H1 (cell line): ENCODE measurements around the gene ACSF3. TPM values are rescaled to one million over a fixed set of nuclear protein-coding genes. Genes with fewer than 3 reads are reported as not detected.

Source experiments
- CTCF ChIA-PET: fragments of 300-600 bp; sonication (Branson Sonifier 250); formaldehyde crosslinking; loops from one replicate; lab custom pipeline; 2021; ENCODE audit not compliant: partially characterized antibody; lab: Charles Lee
- POLR2A ChIA-PET: fragments of 300-600 bp; sonication (Branson Sonifier 250); formaldehyde crosslinking; loops from one replicate; lab custom pipeline; 2021; ENCODE audit warnings: inconsistent platforms; ENCODE audit not compliant: partially characterized antibody; lab: Charles Lee
- DNase-seq, 2 experiments: peaks; one replicate each; pipeline versions ENCODE4 v3.0.0 to v3.0.0-alpha.2; 2010 to 2022; ENCODE audit warnings: low spot score in 2 of 2, low read depth in 1 of 2, mixed read lengths in 1 of 2
- FAIRE-seq: peaks from 2 replicates; lab custom pipeline; 2011; peaks lifted over from hg19 to GRCh38; lab: Jason Lieb, UNC
- H2AFZ ChIP-seq: 2 replicates; pipeline ENCODE4 v1.8.1; 2012; ENCODE audit warnings: low read length, inconsistent platforms
- H2AK5ac ChIP-seq: 2 replicates; pipeline ENCODE4 v1.6.1; 2013; ENCODE audit warnings: low read depth, low read length
- H2BK120ac ChIP-seq: replicated peaks from 2 replicates; pipeline ENCODE3; 2013; ENCODE audit warnings: low read depth, low read length, inconsistent platforms
- H2BK12ac ChIP-seq: 2 replicates; pipeline ENCODE4 v1.6.1; 2013; ENCODE audit warnings: low read depth, low read length
- H2BK15ac ChIP-seq: 2 replicates; pipeline ENCODE4 v1.6.1; 2013; ENCODE audit warnings: low read length
- H2BK20ac ChIP-seq: 2 replicates; pipeline ENCODE4 v1.6.1; 2013; ENCODE audit warnings: low read length
- H2BK5ac ChIP-seq: 2 replicates; pipeline ENCODE4 v1.6.1; 2013; ENCODE audit warnings: low read depth, low read length
- H3K14ac ChIP-seq: 2 replicates; pipeline ENCODE4 v1.6.1; 2013; ENCODE audit warnings: inconsistent platforms; ENCODE audit not compliant: insufficient read length
- H3K18ac ChIP-seq: 2 replicates; pipeline ENCODE4 v1.6.1; 2013; ENCODE audit warnings: low read length; ENCODE audit errors: extremely low read depth
- H3K23ac ChIP-seq: 2 replicates; pipeline ENCODE4 v1.6.1; 2013; ENCODE audit warnings: inconsistent platforms; ENCODE audit not compliant: insufficient read length
- H3K23me2 ChIP-seq: 2 replicates; pipeline ENCODE4 v1.6.1; 2013; ENCODE audit warnings: low read depth, low read length
- H3K27ac ChIP-seq: 2 replicates; pipeline ENCODE4 v1.6.1; 2011; ENCODE audit warnings: low read depth, low read length, inconsistent platforms
- H3K27me3 ChIP-seq, 4 experiments: replicated peaks in 1 of 4; 1 replicate in 1 of 4; 2 replicates in 3 of 4; pipeline versions ENCODE4 v1.6.1 to v1.8.1; 2011 to 2013; ENCODE audit warnings: low read length in 3 of 4, mild to moderate bottlenecking in 3 of 4, inconsistent platforms in 2 of 4, mixed read lengths in 2 of 4, moderate library complexity in 1 of 4; ENCODE audit not compliant: control insufficient read depth in 3 of 4, insufficient read depth in 3 of 4; ENCODE audit errors: extremely low read depth in 1 of 4
- H3K36me3 ChIP-seq, 4 experiments: 2 replicates each; pipeline versions ENCODE4 v1.6.1 to v1.8.1; 2011 to 2013; ENCODE audit warnings: mild to moderate bottlenecking in 4 of 4, low read length in 3 of 4, moderate library complexity in 2 of 4, control low read depth in 1 of 4, inconsistent platforms in 1 of 4; ENCODE audit not compliant: insufficient read depth in 4 of 4, control insufficient read depth in 2 of 4
- H3K4ac ChIP-seq: replicated peaks from 2 replicates; pipeline ENCODE3; 2013; ENCODE audit warnings: low read length, low read depth, mixed read lengths, inconsistent platforms; ENCODE audit not compliant: insufficient read length
- H3K4me1 ChIP-seq, 4 experiments: replicated peaks in 1 of 4; 1 replicate in 1 of 4; 2 replicates in 3 of 4; pipeline versions ENCODE4 v1.6.1 to v1.8.1; 2011 to 2013; ENCODE audit warnings: low read length in 3 of 4, inconsistent platforms in 2 of 4, mixed read lengths in 1 of 4; ENCODE audit not compliant: insufficient read depth in 4 of 4, control insufficient read depth in 3 of 4
- H3K4me2 ChIP-seq, 2 experiments: 2 replicates each; pipeline versions ENCODE4 v1.6.1 to v1.8.1; 2011 to 2013; ENCODE audit warnings: low read depth in 2 of 2, low read length in 2 of 2, control low read depth in 1 of 2, inconsistent platforms in 1 of 2, mild to moderate bottlenecking in 1 of 2; ENCODE audit not compliant: insufficient read depth in 1 of 2
- H3K4me3 ChIP-seq, 4 experiments: fragments of 200-600, 300-600 bp in 1 of 4; sonication (generic), shearing (Covaris generic), sonication (Bioruptor Twin) in 1 of 4; 2 replicates each; pipeline versions ENCODE4 v1.5.1 to v1.8.1; 2011 to 2016; ENCODE audit warnings: low read length in 4 of 4, low read depth in 3 of 4, control low read depth in 2 of 4, inconsistent platforms in 2 of 4, mild to moderate bottlenecking in 2 of 4, mixed read lengths in 1 of 4, moderate library complexity in 1 of 4; ENCODE audit not compliant: insufficient read depth in 2 of 4; ENCODE audit errors: extremely low read depth in 1 of 4
- H3K56ac ChIP-seq: replicated peaks from 2 replicates; pipeline ENCODE3; 2013; ENCODE audit warnings: low read depth, mild to moderate bottlenecking, mixed read lengths, low read length, inconsistent platforms; ENCODE audit not compliant: insufficient read length
- H3K79me1 ChIP-seq: 2 replicates; pipeline ENCODE4 v1.6.1; 2013; ENCODE audit warnings: low read depth, low read length, control low read depth
- H3K79me2 ChIP-seq, 2 experiments: 2 replicates each; pipeline versions ENCODE4 v1.6.1 to v1.8.1; 2012 to 2013; ENCODE audit warnings: low read length in 2 of 2, mild to moderate bottlenecking in 2 of 2, inconsistent platforms in 1 of 2; ENCODE audit not compliant: insufficient read depth in 2 of 2, control insufficient read depth in 1 of 2
- H3K9ac ChIP-seq, 4 experiments: replicated peaks in 1 of 4; 1 replicate in 1 of 4; 2 replicates in 3 of 4; pipeline versions ENCODE4 v1.6.1 to v1.8.1; 2011 to 2013; ENCODE audit warnings: low read depth in 3 of 4, low read length in 3 of 4, control low read depth in 2 of 4, mild to moderate bottlenecking in 2 of 4, moderate library complexity in 2 of 4, inconsistent platforms in 1 of 4; ENCODE audit errors: extremely low read depth in 1 of 4
- H3K9me3 ChIP-seq, 2 experiments: 2 replicates each; pipeline versions ENCODE4 v1.6.1 to v1.8.1; 2012 to 2013; ENCODE audit warnings: mild to moderate bottlenecking in 2 of 2, moderate library complexity in 2 of 2, control low read depth in 1 of 2, inconsistent platforms in 1 of 2, low read depth in 1 of 2, low read length in 1 of 2, mixed read lengths in 1 of 2; ENCODE audit not compliant: insufficient read depth in 2 of 2
- H4K20me1 ChIP-seq, 2 experiments: replicated peaks in 1 of 2; 2 replicates each; pipeline versions ENCODE3 to v1.8.1; 2011 to 2013; ENCODE audit warnings: inconsistent platforms in 2 of 2, low read length in 2 of 2, mild to moderate bottlenecking in 1 of 2; ENCODE audit not compliant: insufficient read depth in 2 of 2, control insufficient read depth in 1 of 2
- H4K5ac ChIP-seq: 2 replicates; pipeline ENCODE4 v1.6.1; 2013; ENCODE audit warnings: low read length, low read depth, mixed read lengths, inconsistent platforms; ENCODE audit not compliant: insufficient read length
- H4K8ac ChIP-seq: 2 replicates; pipeline ENCODE4 v1.8.0; 2013; ENCODE audit warnings: mild to moderate bottlenecking, moderate library complexity, low read length, inconsistent platforms; ENCODE audit not compliant: insufficient read depth; ENCODE audit errors: extremely low read depth
- H4K91ac ChIP-seq: replicated peaks from 2 replicates; pipeline ENCODE3; 2013; ENCODE audit warnings: low read length, mixed read lengths, inconsistent platforms; ENCODE audit not compliant: insufficient read length
- BACH1 ChIP-seq: IDR thresholded peaks from 2 replicates; pipeline ENCODE4 v1.6.1; 2012; ENCODE audit warnings: low read length, improper control_type of control experiment
- CBX8 ChIP-seq: fragments of 300-800, 300-1000 bp; sonication (generic); IDR thresholded peaks from 2 replicates; pipeline ENCODE4 v1.7.1; 2016; ENCODE audit warnings: low read depth, low read length, borderline replicate concordance
- GABPA ChIP-seq: IDR thresholded peaks from 2 replicates; pipeline ENCODE4 v1.6.1; 2011; ENCODE audit warnings: mild to moderate bottlenecking, low read length, moderate library complexity, borderline replicate concordance; ENCODE audit not compliant: insufficient read depth
- HDAC6 ChIP-seq: IDR thresholded peaks from one replicate; pipeline ENCODE4 v1.7.1; 2012; ENCODE audit warnings: low read depth, mild to moderate bottlenecking, inconsistent platforms, low read length, moderate library complexity
- KDM1A ChIP-seq: fragments of 200-600, 300-600 bp; sonication (generic); IDR thresholded peaks from 2 replicates; pipeline ENCODE4 v1.7.1; 2016; ENCODE audit warnings: mild to moderate bottlenecking, low read length, borderline replicate concordance
- NRF1 ChIP-seq: IDR thresholded peaks from 2 replicates; pipeline ENCODE4 v1.6.1; 2011; ENCODE audit warnings: mild to moderate bottlenecking, low read depth, low read length, improper control_type of control experiment
- POLR2A ChIP-seq, 2 experiments: IDR thresholded peaks; 1 replicate in 1 of 2; 2 replicates in 1 of 2; pipeline ENCODE4 v1.6.1; 2011; ENCODE audit warnings: low read depth in 2 of 2, low read length in 2 of 2, mild to moderate bottlenecking in 2 of 2; ENCODE audit errors: control extremely low read depth in 1 of 2
- RXRA ChIP-seq: IDR thresholded peaks from 2 replicates; pipeline ENCODE4 v1.6.1; 2011; ENCODE audit warnings: low read depth, mild to moderate bottlenecking, low read length, moderate library complexity; ENCODE audit not compliant: insufficient read depth
- SIRT6 ChIP-seq: IDR thresholded peaks from one replicate; pipeline ENCODE4 v1.7.1; 2012; ENCODE audit warnings: low read length, inconsistent platforms
- SIX5 ChIP-seq: IDR thresholded peaks from 2 replicates; pipeline ENCODE4 v1.6.1; 2011; ENCODE audit warnings: mild to moderate bottlenecking, low read depth, low read length
- TAF1 ChIP-seq: IDR thresholded peaks from 2 replicates; pipeline ENCODE4 v1.6.1; 2011; ENCODE audit warnings: mild to moderate bottlenecking, low read depth, low read length
- YY1 ChIP-seq: IDR thresholded peaks from 2 replicates; pipeline ENCODE4 v1.6.1; 2011; ENCODE audit warnings: low read depth, mild to moderate bottlenecking, low read length
- WGBS, 2 experiments: shearing (Covaris generic) in 1 of 2; methylation state at CpG; one replicate each; pipeline versions ENCODE4 v1.1.6 to v1.1.7; 2013 to 2015; ENCODE audit warnings: low lambda C conversion rate in 2 of 2, mixed read lengths in 2 of 2, inconsistent platforms in 1 of 2, low coverage in 1 of 2, missing lambda C conversion rate in 1 of 2; ENCODE audit not compliant: insufficient replicate concordance in 2 of 2, insufficient coverage in 1 of 2, insufficient read length in 1 of 2; ENCODE audit errors: extremely low coverage in 1 of 2, missing lambda C conversion rate in 1 of 2; 5-methylcytosine and 5-hydroxymethylcytosine counted together
- polyA plus RNA-seq, 7 experiments: library from polyadenylated mRNA; depleted of rRNA in 3 of 7; stranded (reverse) in 5 of 7; unstranded in 2 of 7; fragments of >200 nt in 5 of 7; fragments of 200-250 nt in 2 of 7; gene quantifications; 1 replicate in 5 of 7; 2 replicates in 1 of 7; 4 replicates in 1 of 7; pipeline versions ENCODE4 v1.2.1 to v1.2.3, GENCODE V29; 2011 to 2013; ENCODE audit warnings: missing spikeins in 2 of 7, mixed read lengths in 2 of 7
- total RNA-seq: library from RNA; stranded (reverse); fragmentation: NEBNext Ultra II Directional; extraction: Animal tissue kit (Norgen Biotek cat#: 25700); gene quantifications from 2 replicates; pipeline ENCODE4 v1.2.1, GENCODE V29; 2021

ACSF3 gene
- total and polyA plus RNA-seq, 2 of the 8 experiments (the other 6 are each of a cell fraction or from before 2014, with no cell fraction given) = 15.6 to 22.9 TPM

GRCh38 chr16:89168381-89169189 lies 74.9 kb downstream of the ACSF3 start:
- H4K5ac ChIP-seq = no peak overlapping the region
- H3K79me2 ChIP-seq = no peaks in the 10 kb centered on the region
- DNase-seq (no peak), FAIRE-seq (no peak)
- no peak overlapping the region; the same call in 1 of the 2 replicates for H4K8ac ChIP-seq
- no peak overlapping the region for H3K23ac ChIP-seq
- no peak overlapping the region for H2AFZ ChIP-seq
- H3K79me1 ChIP-seq = no peaks in the 10 kb centered on the region
- H3K4me1 ChIP-seq = peaks cover 0 to 25% (median 18%) of the 10 kb centered on the region in 4 experiments; a peak in 6 of 7 replicates
- ChIA-PET POLR2A (interaction anchor here (1.4 to 1.8 kb wide), 2 partner anchors 14 to 305 kb away, joined by 3 to 7 read pairs; no protein-coding TSS in a partner anchor), CTCF (interaction anchor here (0.6 to 2.2 kb wide), 17 partner anchors 12 to 508 kb away, joined by 3 to 13 read pairs (median 5); partner anchors contain the start of gene APRT)
- H2AK5ac ChIP-seq = no peak overlapping the region
- no peaks in the 10 kb centered on the region for H3K9me3 ChIP-seq
- no peak overlapping the region for H2BK12ac ChIP-seq
- no peak overlapping the region for H3K14ac ChIP-seq
- no peak overlapping the region for H4K91ac ChIP-seq
- no peak overlapping the region for H2BK15ac ChIP-seq
- no peak overlapping the region for H2BK5ac ChIP-seq
- H3K23me2 ChIP-seq = peaks cover 5% of the 10 kb centered on the region
- no peak overlapping the region for H3K4ac ChIP-seq
- no peak overlapping the region for H3K4me2 ChIP-seq
- H2BK120ac ChIP-seq = no peak overlapping the region
- H3K18ac ChIP-seq = no peak overlapping the region
- H2BK20ac ChIP-seq = no peak overlapping the region
- H4K20me1 ChIP-seq = peaks cover 0 to 3% of the 10 kb centered on the region in 2 experiments
- H3K4me3 ChIP-seq = no peak overlapping the region
- WGBS, 2 experiments = 81% methylated on average over 18 of the region's 23 CpGs; no CpG with 5 or more reads in 1 of the 2 experiments
- peaks cover 0 to 7% (median 4%) of the 10 kb centered on the region in 4 experiments; a peak in 4 of 7 replicates for H3K27me3 ChIP-seq
- no peak overlapping the region for H3K9ac ChIP-seq
- H3K36me3 ChIP-seq = no peaks in the 10 kb centered on the region
- H3K27ac ChIP-seq = no peak overlapping the region
- no peak overlapping the region for H3K56ac ChIP-seq
- TF ChIP-seq CBX8 (no peak), KDM1A (no peak), GABPA (no peak), RXRA (no peak), POLR2A (IDR thresholded peaks at IDR 0.05; ENCODE audit: control extremely low read depth in 1 of 2, low read depth in 2 of 2, low read length in 2 of 2) (no peak), HDAC6 (no peak), YY1 (no peak), SIRT6 (no peak), NRF1 (no peak), SIX5 (no peak), BACH1 (no peak), TAF1 (no peak)
